WTC11 (cell line): Measurements from ENCODE around the gene CD244. TPM values are rescaled to one million over a fixed set of nuclear protein-coding genes. Genes with fewer than 3 reads are reported as not detected.

Experiments
- ATAC-seq: fragments of 200-7000 bp; cut with Tn5 transposase; 2 replicates; pipeline ENCODE4 v1.10.0; 2021; ENCODE audit warnings: mild to moderate bottlenecking, moderate library complexity
- CTCF ChIA-PET: fragments of 300-600 bp; sonication (Branson Sonifier 250); formaldehyde crosslinking; loops from one replicate; lab custom pipeline; 2021; ENCODE audit warnings: antibody characterized with exemption; lab: Charles Lee
- POLR2A ChIA-PET: fragments of 350-600 bp; sonication (Branson Sonifier 250); formaldehyde crosslinking; loops from one replicate; lab custom pipeline; 2021; ENCODE audit warnings: antibody characterized with exemption; lab: Charles Lee
- DNase-seq: peaks from one replicate; pipeline ENCODE4 v3.0.0; 2021; ENCODE audit warnings: low spot score
- H3K27ac Mint-ChIP-seq: 2 replicates; pipeline ENCODE4 v1.8.0; 2021; ENCODE audit warnings: mixed read lengths
- H3K27me3 Mint-ChIP-seq: 2 replicates; pipeline ENCODE4 v1.8.0; 2021; ENCODE audit warnings: low read depth, mild to moderate bottlenecking, moderate library complexity, mixed read lengths
- H3K36me3 Mint-ChIP-seq: 2 replicates; pipeline ENCODE4 v1.8.0; 2021; ENCODE audit warnings: mixed read lengths
- H3K4me1 Mint-ChIP-seq: 2 replicates; pipeline ENCODE4 v1.8.0; 2022; ENCODE audit warnings: mixed read lengths
- H3K4me3 Mint-ChIP-seq: 2 replicates; pipeline ENCODE4 v1.8.0; 2021; ENCODE audit warnings: mild to moderate bottlenecking, moderate library complexity, mixed read lengths
- H3K9me3 Mint-ChIP-seq: 2 replicates; pipeline ENCODE4 v1.8.0; 2021; ENCODE audit warnings: mixed read lengths
- AR ChIP-seq: fragments of 250-450 bp; sonication (Bioruptor Pico); IDR thresholded peaks from 2 replicates; pipeline ENCODE4 v1.9.0; 2021; ENCODE audit warnings: mild to moderate bottlenecking
- ATF2 ChIP-seq: sonication (generic); formaldehyde crosslinking; IDR thresholded peaks from 2 replicates; pipeline ENCODE4 v1.8.1; 2022; ENCODE audit warnings: low read depth, missing genetic modification reagents, borderline replicate concordance
- ATF3 ChIP-seq: sonication (generic); formaldehyde crosslinking; conservative IDR thresholded peaks from 2 replicates; pipeline ENCODE4 v1.8.1; 2022; ENCODE audit warnings: mild to moderate bottlenecking, missing genetic modification reagents
- E2F5 ChIP-seq: sonication (generic); formaldehyde crosslinking; IDR thresholded peaks from 2 replicates; pipeline ENCODE4 v1.8.1; 2022; ENCODE audit warnings: mild to moderate bottlenecking, moderate library complexity, missing genetic modification reagents
- ESRRA ChIP-seq: sonication (generic); formaldehyde crosslinking; IDR thresholded peaks from 2 replicates; pipeline ENCODE4 v1.8.1; 2022; ENCODE audit warnings: mild to moderate bottlenecking, missing genetic modification reagents, borderline replicate concordance
- GABPB1 ChIP-seq: sonication (generic); formaldehyde crosslinking; IDR thresholded peaks from 2 replicates; pipeline ENCODE4 v1.8.1; 2023; ENCODE audit warnings: mild to moderate bottlenecking, missing genetic modification reagents
- MLX ChIP-seq: sonication (generic); formaldehyde crosslinking; IDR thresholded peaks from 2 replicates; pipeline ENCODE4 v1.8.1; 2023; ENCODE audit warnings: mild to moderate bottlenecking, missing genetic modification reagents, moderate library complexity
- NR1H2 ChIP-seq: sonication (generic); formaldehyde crosslinking; IDR thresholded peaks from 2 replicates; pipeline ENCODE4 v1.9.0; 2021; ENCODE audit warnings: mild to moderate bottlenecking, moderate library complexity, missing genetic modification reagents
- TP53 ChIP-seq: sonication (generic); formaldehyde crosslinking; IDR thresholded peaks from 2 replicates; pipeline ENCODE4 v1.8.1; 2023; ENCODE audit warnings: mild to moderate bottlenecking, missing genetic modification reagents
- ZNF281 ChIP-seq: sonication (generic); formaldehyde crosslinking; IDR thresholded peaks from 2 replicates; pipeline ENCODE4 v1.8.0; 2023; ENCODE audit warnings: mild to moderate bottlenecking, missing genetic modification reagents
- ZNF317 ChIP-seq: sonication (generic); formaldehyde crosslinking; IDR thresholded peaks from 2 replicates; pipeline ENCODE4 v1.8.1; 2023; ENCODE audit warnings: low read depth, mild to moderate bottlenecking, moderate library complexity, missing genetic modification reagents, borderline replicate concordance
- ZNF396 ChIP-seq: fragments of 250-450 bp; sonication (Bioruptor Pico); IDR thresholded peaks from 2 replicates; pipeline ENCODE4 v1.8.0; 2021; ENCODE audit warnings: mild to moderate bottlenecking, moderate library complexity, borderline replicate concordance
- ZSCAN18 ChIP-seq: fragments of 250-450 bp; sonication (Bioruptor Pico); IDR thresholded peaks from 2 replicates; pipeline ENCODE4 v2.1.2; 2022; ENCODE audit warnings: mild to moderate bottlenecking, moderate library complexity
- total RNA-seq: library from RNA; stranded (reverse); gene quantifications from 3 replicates; pipeline ENCODE4 v1.2.3, GENCODE V29; 2021

Gene CD244
- total RNA-seq, 1 experiment from 2014 or later, result not detected

- Mint-ChIP-seq H3K4me1 (peaks cover 6% of the 10 kb centered on the region), H3K36me3 (no peaks in the 10 kb centered on the region), H3K9me3 (no peaks in the 10 kb centered on the region), H3K4me3 (no peak overlapping the region), H3K27ac (no peak overlapping the region), H3K27me3 (no peaks in the 10 kb centered on the region; the same call in 1 of the 2 replicates)
- DNase-seq, result no peak
- TF ChIP-seq AR (CRISPR knock-in tag) (no peak), ZNF317 (CRISPR knock-in tag) (no peak), ESRRA (CRISPR knock-in tag) (no peak)
- ATAC-seq, result no peak
- POLR2A ChIA-PET, result no interaction called here
- CTCF ChIA-PET, result interaction anchor here (1.6 to 2.2 kb wide), 2 partner anchors 103 to 110 kb away, joined by 6 read pairs; no protein-coding TSS in a partner anchor
Measured at GRCh38 chr1:160880216-160880615, 17.5 kb upstream of the CD244 start.

- TF ChIP-seq ATF2 (no peak), E2F5 (CRISPR knock-in tag) (no peak), ATF3 (CRISPR knock-in tag) (no peak), ZSCAN18 (CRISPR knock-in tag) (no peak), GABPB1 (CRISPR knock-in tag) (no peak), ZNF396 (CRISPR knock-in tag) (no peak), TP53 (no peak), MLX (CRISPR knock-in tag) (no peak), NR1H2 (CRISPR knock-in tag) (no peak), ZNF281 (CRISPR knock-in tag) (no peak)
- TF ChIP-seq, all 79 proteins: peak for 0
- Mint-ChIP-seq H3K4me3 (no peak overlapping the region), H3K27ac (no peak overlapping the region), H3K27me3 (no peaks in the 10 kb centered on the region), H3K4me1 (peaks cover 4% of the 10 kb centered on the region), H3K9me3 (no peaks in the 10 kb centered on the region), H3K36me3 (no peaks in the 10 kb centered on the region)
- no peak for DNase-seq
- no peak for ATAC-seq
- ChIA-PET CTCF (interaction anchor here (0.7 to 2.2 kb wide), 4 partner anchors 58 to 111 kb away, joined by 3 to 6 read pairs (median 4); no protein-coding TSS in a partner anchor), POLR2A (no interaction called here)
Measured at GRCh38 chr1:160879056-160879455, 16.4 kb upstream of the CD244 start.
